Pancreas (tissue), 10 donors: ENCODE results near the gene AQP7. TPM values are rescaled to one million over a fixed set of nuclear protein-coding genes. Genes with fewer than 3 reads are reported as not detected.
"Not testable (repeated sequence)": the region's sequence is repeated elsewhere in the genome, so short reads cannot be mapped to it uniquely, and the experiment has no call there.

ENCODE experiments used
- ATAC-seq, 4 donors: fragments of 200-7000 bp; cut with Tn5 transposase; one replicate each; pipeline versions ENCODE4 v1.8.0 to v1.9.1; 2020; ENCODE audit warnings: mild to moderate bottlenecking in 4 of 4, moderate library complexity in 4 of 4
- DNase-seq, 6 donors: peaks; one replicate each; pipeline ENCODE4 v3.0.0-alpha.2; 2020
- FAIRE-seq: peaks from 2 replicates; lab custom pipeline; 2012; peaks lifted over from hg19 to GRCh38; lab: Jason Lieb, UNC
- H3K27ac ChIP-seq, 4 donors: fragments of 200-600 bp; sonication (generic); 1 replicate in 3 of 4; 2 replicates in 1 of 4; pipeline versions ENCODE4 v1.5.0 to v1.8.0; 2020
- H3K27me3 ChIP-seq, 4 donors: fragments of 200-600 bp; one replicate each; pipeline ENCODE4 v1.8.0; 2021
- H3K36me3 ChIP-seq, 3 donors: fragments of 200-600 bp; sonication (generic) in 1 of 3; one replicate each; pipeline versions ENCODE4 v1.5.0 to v1.8.0; 2020 to 2021
- H3K4me1 ChIP-seq, 3 donors: fragments of 200-600 bp; one replicate each; pipeline ENCODE4 v1.8.0; 2021
- H3K4me3 ChIP-seq, 4 donors: fragments of 200-600 bp; sonication (generic) in 2 of 4; one replicate each; pipeline versions ENCODE4 v1.5.0 to v1.8.0; 2020 to 2021
- H3K9me3 ChIP-seq, 4 donors: fragments of 200-600 bp; one replicate each; pipeline ENCODE4 v1.8.0; 2021
- CTCF ChIP-seq, 4 donors: fragments of 200-600 bp; sonication (generic) in 3 of 4; IDR thresholded peaks; one replicate each; pipeline versions ENCODE4 v1.5.0 to v1.8.0; 2021; ENCODE audit warnings: antibody characterized with exemption in 4 of 4
- WGBS, 2 donors: extraction: QIAGEN DNeasy Blood & Tissue Kit; methylation state at CpG; one replicate each; pipeline ENCODE4 v1.1.7; 2013; 5-methylcytosine and 5-hydroxymethylcytosine counted together
- intact Hi-C, 3 donors: fragments of 100-400 bp; cut with DNase I; formaldehyde crosslinking; loops; one replicate each; pipeline versions ENCODE4 v1.11.1 to v1.14.2; 2022
- polyA plus RNA-seq, 2 donors: library from polyadenylated mRNA; stranded (reverse); fragments of 200-250 nt; gene quantifications; one replicate each; pipeline ENCODE4 v1.2.3, GENCODE V29; 2013
- total RNA-seq, 6 donors: library from RNA; stranded (reverse); fragmentation: NEBNext Ultra II Directional in 4 of 6; extraction: Animal tissue kit (Norgen Biotek cat#: 25700) in 4 of 6; gene quantifications; one replicate each; pipeline versions ENCODE4 v1.2.1 to v1.2.4, GENCODE V29; 2021 to 2023
- donor health status: healthy with polysubstance abuse.
- donor health status: DM: no; HTN: no; CAD: no; lungs with moderate emphysema.
- donor health status: DM: no; HTN: no; CAD: no.
- donor health status: control.
- donor health status: control.
- donor health status: Bipolar disorder and iron deficiency.
- donor health status: DM: yes; HTN: yes; CAD: no.
- donor health status: DM: no; HTN: no; CAD: no.
- donor health status: DM: no; HTN: no; CAD: no.
- donor health status: DM: yes; HTN: yes; CAD: no.

The AQP7 gene
- total and polyA plus RNA-seq, 8 donors = 1.0 to 12.0 (median 2.3) TPM

GRCh38 chr9:33374634-33375237, 27.6 kb downstream of the AQP7 start:
- Histone ChIP-seq H3K4me1 (no peaks in the 10 kb centered on the region), H3K9me3 (no peaks in the 10 kb centered on the region), H3K27ac (no peak overlapping the region), H3K27me3 (no peaks in the 10 kb centered on the region), H3K4me3 (no peak overlapping the region), H3K36me3 (peaks cover 0 to 16% (median 15%) of the 10 kb centered on the region in 3 donors)
- peak; percentile 63 to 86 (median 73) for TF ChIP-seq CTCF (IDR thresholded peaks at IDR 0.05)
- WGBS, 2 donors = 58 to 62% methylated on average over 6 of the region's 6 CpGs
- FAIRE-seq (peak; percentile 69), ATAC-seq (peak; percentile 88 to 99 (median 96)), DNase-seq (peak in 5 of 6 donors; percentile 59 to 78 (median 65))
- intact Hi-C loops = loop anchor here in 1 of 3 donors (10.0 kb wide), 1 partner anchor 90 kb away; no protein-coding TSS in a partner anchor

GRCh38 chr9:33374190-33374589, 28.2 kb downstream of the AQP7 start:
- WGBS, 2 donors = 76 to 78% methylated on average over 9 of the region's 9 CpGs
- intact Hi-C loops = loop anchor here in 1 of 3 donors (10.0 kb wide), 1 partner anchor 91 kb away; no protein-coding TSS in a partner anchor

GRCh38 chr9:33372900-33373299, 29.5 kb downstream of the AQP7 start:
- WGBS, 2 donors = 86 to 90% methylated on average over 4 of the region's 4 CpGs
- TF ChIP-seq CTCF (IDR thresholded peaks at IDR 0.05) = no peak
- H3K36me3 ChIP-seq = peaks cover 0 to 19% (median 16%) of the 10 kb centered on the region in 3 donors
- H3K27me3 ChIP-seq = no peaks in the 10 kb centered on the region
- H3K4me3 ChIP-seq = no peak overlapping the region
- peak in 2 of 6 donors; percentile 4 to 8 for DNase-seq
- intact Hi-C loops = loop anchor here in 1 of 3 donors (10.0 kb wide), 1 partner anchor 92 kb away; no protein-coding TSS in a partner anchor
- ATAC-seq = no peak
- no peaks in the 10 kb centered on the region for H3K9me3 ChIP-seq
- H3K4me1 ChIP-seq = no peaks in the 10 kb centered on the region
- FAIRE-seq = no peak
- no peak overlapping the region for H3K27ac ChIP-seq

More at GRCh38 chr9:33374190-33374589, 28.2 kb downstream of the AQP7 start:
- Histone ChIP-seq H3K36me3 (peaks cover 0 to 19% (median 16%) of the 10 kb centered on the region in 3 donors), H3K27ac (no peak overlapping the region), H3K4me1 (no peaks in the 10 kb centered on the region), H3K9me3 (no peaks in the 10 kb centered on the region), H3K4me3 (no peak overlapping the region), H3K27me3 (no peaks in the 10 kb centered on the region)
- ATAC-seq (no peak), DNase-seq (peak in 1 of 6 donors; percentile 5), FAIRE-seq (no peak)
- no peak for TF ChIP-seq CTCF (IDR thresholded peaks at IDR 0.05)

GRCh38 chr9:33366979-33367480, 35.3 kb downstream of the AQP7 start:
- H3K4me3 ChIP-seq = no peak overlapping the region
- H3K27me3 ChIP-seq = no peaks in the 10 kb centered on the region
- H3K36me3 ChIP-seq = peaks cover 0 to 59% (median 31%) of the 10 kb centered on the region in 3 donors
- H3K4me1 ChIP-seq = no peaks in the 10 kb centered on the region
- H3K27ac ChIP-seq = no peak overlapping the region
- intact Hi-C loops = no loop called here
- 85% methylated on average over 2 of the region's 2 CpGs for WGBS, 2 donors
- peak in 1 of 6 donors; percentile 36 for DNase-seq
- no peak for ATAC-seq
- no peaks in the 10 kb centered on the region for H3K9me3 ChIP-seq
- no peak for TF ChIP-seq CTCF (IDR thresholded peaks at IDR 0.05)
- no peak for FAIRE-seq

GRCh38 chr9:33364814-33365213, 37.6 kb downstream of the AQP7 start:
- WGBS, 2 donors = 95 to 98% methylated on average over 4 of the region's 4 CpGs
- H3K9me3 ChIP-seq, ATAC-seq, DNase-seq, H3K27me3 ChIP-seq, H3K4me3 ChIP-seq, FAIRE-seq, H3K27ac ChIP-seq, intact Hi-C loops, H3K4me1 ChIP-seq: not testable (repeated sequence)
- H3K36me3 ChIP-seq = peaks cover 0 to 45% (median 17%) of the 10 kb centered on the region in 3 donors
